Stimulated activated CD4-positive, alpha-beta T cell treated with anti-CD3 and anti-CD28 coated beads, Interleukin-1b, Interleukin-23, amount 100 ng/mL, for 1 hour (primary cell): ENCODE data around the gene CMTR1.

Experiments
- DNase-seq, 2 donors: peaks; one replicate each; pipeline ENCODE4 v3.0.0-alpha.2; 2020; ENCODE audit warnings: low read depth in 2 of 2

The CMTR1 gene

GRCh38 chr6:37479266-37479854 is 46.3 kb downstream of the CMTR1 start:
- DNase-seq: no peak

GRCh38 chr6:37480118-37480736 is 47.2 kb downstream of the CMTR1 start:
- no peak for DNase-seq

- no peak for DNase-seq
Measured at GRCh38 chr6:37480951-37481534, 48.0 kb downstream of the CMTR1 start.

GRCh38 chr6:37481711-37482605 is 48.9 kb downstream of the CMTR1 start:
- no peak for DNase-seq

GRCh38 chr6:37482606-37483251 is 49.7 kb downstream of the CMTR1 start:
- no peak for DNase-seq

GRCh38 chr6:37483252-37483901 is 50.4 kb downstream of the CMTR1 start:
- no peak for DNase-seq

- DNase-seq: peak; percentile 42 to 70
Measured at GRCh38 chr6:37483917-37484785, 51.1 kb downstream of the CMTR1 start.

- no peak for DNase-seq
Measured at GRCh38 chr6:37484786-37485170, 51.8 kb downstream of the CMTR1 start.

- no peak for DNase-seq
Measured at GRCh38 chr6:37485291-37485702, 52.3 kb downstream of the CMTR1 start.

GRCh38 chr6:37486121-37486839 is 53.3 kb downstream of the CMTR1 start:
- DNase-seq: no peak

- DNase-seq: no peak
Measured at GRCh38 chr6:37487591-37488380, 54.8 kb downstream of the CMTR1 start.

- no peak for DNase-seq
Measured at GRCh38 chr6:37488476-37488875, 55.5 kb downstream of the CMTR1 start.

GRCh38 chr6:37489697-37490336 is 56.8 kb downstream of the CMTR1 start:
- no peak for DNase-seq

GRCh38 chr6:37490536-37491170 is 57.6 kb downstream of the CMTR1 start:
- no peak for DNase-seq

GRCh38 chr6:37491171-37491829 is 58.3 kb downstream of the CMTR1 start:
- DNase-seq: no peak

GRCh38 chr6:37491830-37492208 is 58.8 kb downstream of the CMTR1 start:
- no peak for DNase-seq

GRCh38 chr6:37492236-37492972 is 59.4 kb downstream of the CMTR1 start:
- DNase-seq: no peak
